GM12891 (cell line): ENCODE data around the gene ST3GAL6.
A peak's percentile ranks its signal among the peaks of the same experiment; 100 is the strongest.

Experiments
- DNase-seq: peaks from one replicate; pipeline ENCODE4 v3.0.0; 2011; ENCODE audit warnings: low spot score; ENCODE audit not compliant: insufficient read length
- FAIRE-seq: peaks from 2 replicates; lab custom pipeline; 2011; peaks lifted over from hg19 to GRCh38; lab: Jason Lieb, UNC
- PAX5 ChIP-seq: IDR thresholded peaks from 2 replicates; pipeline ENCODE4 v1.6.1; 2011; ENCODE audit warnings: low read length, moderate library complexity, mild to moderate bottlenecking; ENCODE audit not compliant: insufficient read depth, severe bottlenecking
- POLR2A ChIP-seq: IDR thresholded peaks from 2 replicates; pipeline ENCODE4 v1.6.1; 2011; ENCODE audit warnings: low read depth, low read length, control low read depth
- POLR2AphosphoS5 ChIP-seq: IDR thresholded peaks from 2 replicates; pipeline ENCODE4 v1.6.1; 2011; ENCODE audit warnings: low read depth, low read length, control low read depth
- POU2F2 ChIP-seq: IDR thresholded peaks from 2 replicates; pipeline ENCODE4 v1.6.1; 2011; ENCODE audit warnings: low read depth, mild to moderate bottlenecking, control low read depth, low read length, moderate library complexity
- SPI1 ChIP-seq: IDR thresholded peaks from 2 replicates; pipeline ENCODE4 v1.6.1; 2011; ENCODE audit warnings: low read depth, low read length, control low read depth
- TAF1 ChIP-seq: IDR thresholded peaks from 2 replicates; pipeline ENCODE4 v1.6.1; 2011; ENCODE audit warnings: low read depth, low read length, control low read depth

Gene ST3GAL6

DNA sequence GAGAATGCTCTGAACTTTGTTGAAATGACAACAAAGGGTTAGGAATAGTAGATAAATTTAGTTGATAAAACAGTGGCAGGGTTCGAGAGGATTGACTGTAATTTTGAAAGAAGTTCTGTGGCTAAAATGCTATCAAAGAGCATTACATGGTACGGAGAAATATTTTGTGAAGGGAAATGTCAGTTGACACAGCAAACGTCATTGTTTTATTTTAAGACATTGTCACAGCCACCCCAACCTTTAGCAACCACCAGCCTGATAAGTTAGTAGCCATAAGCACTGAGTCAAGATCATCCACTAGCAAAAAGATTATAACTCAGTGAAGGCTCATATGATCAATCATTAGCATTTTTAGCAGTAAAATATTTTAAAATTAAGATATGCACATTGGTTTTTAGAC lies 8.7 kb upstream of the ST3GAL6 start:
- FAIRE-seq (peak; percentile 35), DNase-seq (no peak)
- TF ChIP-seq PAX5 (no peak), POLR2AphosphoS5 (no peak)

- DNase-seq (no peak), FAIRE-seq (no peak)
- TF ChIP-seq POLR2A (no peak), PAX5 (no peak), TAF1 (no peak), POU2F2 (no peak), SPI1 (no peak), POLR2AphosphoS5 (no peak)
These were observed 7.5 kb upstream of the ST3GAL6 start for GRCh38 chr3:98755601-98756000.

GRCh38 chr3:98759629-98760028 lies 3.5 kb upstream of the ST3GAL6 start:
- DNase-seq: no peak
- FAIRE-seq: no peak
- no peak for TF ChIP-seq TAF1
- no peak for TF ChIP-seq PAX5

DNA sequence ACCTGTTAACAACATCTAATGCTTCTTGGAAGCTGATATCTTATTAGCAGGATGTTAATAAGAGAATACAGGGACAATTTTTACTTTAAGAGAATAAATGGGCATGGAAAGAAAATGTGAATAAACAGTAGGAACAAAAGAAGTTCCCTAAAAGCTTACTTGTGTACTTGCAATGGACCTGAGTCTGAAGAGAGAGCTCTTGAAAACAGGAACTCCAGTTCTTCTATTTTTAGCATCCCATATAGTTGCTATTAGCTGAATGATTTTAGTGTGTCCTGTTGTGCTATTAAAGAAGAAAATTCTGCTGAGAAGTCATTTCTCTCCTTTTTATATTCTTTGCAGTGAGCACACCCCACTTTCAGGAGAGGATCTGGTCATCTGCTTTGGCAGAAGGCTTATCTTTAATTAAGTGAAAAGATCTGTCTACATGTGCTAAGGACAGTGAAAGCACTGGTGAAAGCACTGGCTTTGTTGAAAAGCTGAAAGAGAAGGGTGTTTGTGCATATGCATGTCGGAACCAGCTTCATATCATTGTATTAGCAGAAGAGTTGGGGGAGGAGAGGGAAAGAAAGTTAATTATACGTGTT lies 1.4 kb upstream of the ST3GAL6 start:
- TF ChIP-seq SPI1 (peak; percentile 83), POLR2AphosphoS5 (no peak)
- no peak for FAIRE-seq
- no peak for DNase-seq

- no peak for TF ChIP-seq POLR2AphosphoS5
- no peak for TF ChIP-seq POLR2A
- no peak for TF ChIP-seq TAF1
- TF ChIP-seq PAX5: no peak
- TF ChIP-seq POU2F2: no peak
- no peak for TF ChIP-seq SPI1
- FAIRE-seq (peak; percentile 20), DNase-seq (no peak)
These were observed 779 bp downstream of the ST3GAL6 start for GRCh38 chr3:98763819-98764418.

GRCh38 chr3:98764472-98764884 lies 1.3 kb downstream of the ST3GAL6 start:
- FAIRE-seq (peak; percentile 40), DNase-seq (no peak)
- no peak for TF ChIP-seq POU2F2

- DNase-seq: no peak
- TF ChIP-seq POU2F2 (no peak), TAF1 (no peak)
- no peak for FAIRE-seq
These were observed 2.6 kb downstream of the ST3GAL6 start for GRCh38 chr3:98765721-98766120.

GRCh38 chr3:98766924-98767323 lies 3.8 kb downstream of the ST3GAL6 start:
- TF ChIP-seq TAF1 (no peak), SPI1 (no peak), PAX5 (no peak), POLR2A (no peak), POLR2AphosphoS5 (no peak), POU2F2 (no peak)
- FAIRE-seq: peak; percentile 28

GRCh38 chr3:98768961-98769360 lies 5.8 kb downstream of the ST3GAL6 start:
- no peak for FAIRE-seq

More at GRCh38 chr3:98766924-98767323, 3.8 kb downstream of the ST3GAL6 start:
- no peak for DNase-seq

DNA sequence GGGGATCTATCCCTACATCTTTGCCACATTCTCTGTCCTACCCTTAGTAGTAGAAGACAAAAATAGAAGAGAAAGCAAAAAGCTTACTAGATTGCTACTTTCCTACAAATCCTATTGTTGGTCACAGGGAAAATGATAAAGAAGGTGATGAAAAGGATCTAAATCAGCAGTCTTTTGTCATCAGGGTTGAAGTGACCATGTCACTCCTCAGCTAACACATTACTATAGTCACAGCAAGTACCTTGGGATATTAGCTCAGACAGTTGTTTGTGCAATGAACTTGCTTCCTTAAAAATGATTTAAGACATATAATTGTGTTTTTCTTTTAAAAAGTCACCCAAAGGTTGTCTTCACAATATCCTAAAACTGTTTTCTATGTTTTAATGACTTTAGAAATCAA lies 6.3 kb downstream of the ST3GAL6 start:
- TF ChIP-seq TAF1 (no peak), POLR2AphosphoS5 (no peak), POLR2A (no peak), SPI1 (no peak), POU2F2 (no peak), PAX5 (no peak)
- FAIRE-seq: no peak

More at GRCh38 chr3:98768961-98769360, 5.8 kb downstream of the ST3GAL6 start:
- TF ChIP-seq TAF1 (no peak), SPI1 (no peak), POU2F2 (no peak), PAX5 (no peak), POLR2A (no peak), POLR2AphosphoS5 (no peak)
- no peak for DNase-seq

DNA sequence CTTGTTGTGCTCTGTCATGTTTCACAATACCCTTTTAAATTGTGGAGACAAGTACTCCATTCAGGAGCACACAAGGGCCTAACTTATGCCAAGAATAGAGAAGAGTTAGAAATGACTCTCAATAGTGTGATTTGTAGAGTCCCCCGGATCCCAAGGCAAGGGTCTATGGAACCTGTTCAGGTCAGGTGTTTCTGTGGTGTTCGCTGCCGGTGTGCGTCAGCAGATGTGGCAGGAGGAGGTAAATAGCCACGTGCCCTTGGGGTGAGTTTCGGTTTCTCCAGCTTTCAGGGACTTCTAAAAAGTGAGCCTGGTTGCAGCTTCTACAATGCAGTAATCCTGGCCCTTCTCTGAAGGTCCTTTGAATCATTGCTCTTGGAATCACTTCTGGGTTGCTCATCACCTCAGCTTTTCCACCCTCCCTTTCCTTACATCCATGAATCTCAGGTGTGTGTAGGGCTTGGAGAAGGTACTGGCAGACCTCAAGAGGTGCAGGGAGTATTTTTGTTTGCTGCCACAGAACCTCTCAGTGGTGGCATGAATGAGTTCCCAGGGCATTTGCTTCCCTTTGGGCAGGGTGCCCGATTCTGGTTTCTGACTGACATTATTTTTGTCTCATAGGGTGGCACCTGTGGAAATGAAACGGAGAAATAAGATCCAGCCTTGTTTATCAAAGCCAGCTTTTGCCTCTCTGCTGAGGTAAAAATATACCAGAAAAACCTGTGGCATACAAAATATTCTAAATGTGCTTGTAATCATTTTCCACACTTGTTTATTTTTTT lies 7.3 kb downstream of the ST3GAL6 start:
- no peak for DNase-seq
- FAIRE-seq: no peak
- TF ChIP-seq TAF1 (no peak), SPI1 (no peak), POU2F2 (no peak), POLR2A (no peak), POLR2AphosphoS5 (no peak), PAX5 (no peak)

More for the DNA sequence above, 6.3 kb downstream of the ST3GAL6 start:
- no peak for DNase-seq
